HepG2 (cell line): Measurements from ENCODE around the gene NEDD8. TPM values are rescaled to one million over a fixed set of nuclear protein-coding genes. Genes with fewer than 3 reads are reported as not detected.

Experiments used
- ATAC-seq: fragments of 200-7000 bp; cut with Tn5 transposase; 3 replicates; pipeline ENCODE4 v1.9.1; 2020; ENCODE audit warnings: mild to moderate bottlenecking, moderate library complexity
- BruUV-seq: library from RNA; stranded (reverse); fragments of 400-500 nt; replicated peaks from 2 replicates; lab custom pipeline; 2021; lab: Mats Ljungman, UMichigan
- CTCF ChIA-PET: fragments of 300-600 bp; formaldehyde crosslinking; extraction: SDS; loops from one replicate; lab custom pipeline; 2021; ENCODE audit warnings: low total read pairs, inconsistent platforms, low intra/inter-chr PET ratio; lab: Yijun Ruan, JAX
- POLR2A ChIA-PET: fragments of 350-600 bp; sonication (Branson Sonifier 250); formaldehyde crosslinking; loops from one replicate; lab custom pipeline; 2020; ENCODE audit warnings: antibody characterized with exemption, inconsistent platforms; lab: Yijun Ruan, JAX
- DNase-seq: peaks from one replicate; pipeline ENCODE4 v3.0.0-alpha.2; 2015; ENCODE audit warnings: low spot score
- FAIRE-seq: peaks from 3 replicates; lab custom pipeline; 2011; peaks lifted over from hg19 to GRCh38; lab: Jason Lieb, UNC
- H2AFZ ChIP-seq: one replicate; pipeline ENCODE4 v1.6.1; 2011; ENCODE audit warnings: low read length, inconsistent platforms
- H3K27ac ChIP-seq: fragments of 300-600 bp; 3 replicates; pipeline ENCODE4 v1.8.0; 2011; ENCODE audit warnings: mixed run types, mild to moderate bottlenecking, mixed read lengths, low read length, inconsistent platforms; ENCODE audit not compliant: insufficient read depth; ENCODE audit errors: extremely low read length
- H3K27me3 ChIP-seq, 2 experiments: fragments of 200-600 bp in 1 of 2; 2 replicates in 1 of 2; 3 replicates in 1 of 2; pipeline versions ENCODE4 v1.6.0 to v1.8.0; 2011; ENCODE audit warnings: low read length in 2 of 2, mild to moderate bottlenecking in 2 of 2, moderate library complexity in 2 of 2, inconsistent platforms in 1 of 2; ENCODE audit not compliant: insufficient read depth in 2 of 2, control insufficient read depth in 1 of 2
- H3K36me3 ChIP-seq, 2 experiments: fragments of 200-600 bp in 1 of 2; replicated peaks in 1 of 2; 2 replicates in 1 of 2; 3 replicates in 1 of 2; pipeline versions ENCODE4 v1.5.1 to v1.8.0; 2011; ENCODE audit warnings: low read length in 2 of 2, inconsistent platforms in 1 of 2; ENCODE audit not compliant: insufficient read depth in 2 of 2, control insufficient read depth in 1 of 2
- H3K4me1 ChIP-seq: 2 replicates; pipeline ENCODE4 v1.5.1; 2012; ENCODE audit warnings: low read length, inconsistent platforms; ENCODE audit not compliant: insufficient read depth
- H3K4me2 ChIP-seq: 2 replicates; pipeline ENCODE4 v1.6.0; 2011; ENCODE audit warnings: low read depth, low read length, inconsistent platforms
- H3K4me3 ChIP-seq, 3 experiments: fragments of 200-600 bp in 1 of 3; sonication (generic), shearing (Covaris generic) in 1 of 3; replicated peaks in 1 of 3; 2 replicates each; pipeline ENCODE4 v1.5.1; 2011 to 2016; ENCODE audit warnings: low read length in 3 of 3, inconsistent platforms in 2 of 3, low read depth in 2 of 3, mild to moderate bottlenecking in 2 of 3, control low read depth in 1 of 3, mixed read lengths in 1 of 3; ENCODE audit not compliant: insufficient read depth in 1 of 3
- H3K79me2 ChIP-seq: one replicate; pipeline ENCODE4 v1.6.1; 2011; ENCODE audit warnings: low read length, inconsistent platforms; ENCODE audit not compliant: insufficient read depth
- H3K9ac ChIP-seq: 2 replicates; pipeline ENCODE4 v1.6.0; 2011; ENCODE audit warnings: mild to moderate bottlenecking, low read depth, low read length, inconsistent platforms; ENCODE audit not compliant: insufficient read depth
- H3K9me3 ChIP-seq: 2 replicates; pipeline ENCODE4 v1.5.1; 2012; ENCODE audit warnings: mild to moderate bottlenecking, low read length
- H4K20me1 ChIP-seq: 2 replicates; pipeline ENCODE4 v1.6.0; 2011; ENCODE audit warnings: inconsistent platforms, mild to moderate bottlenecking, low read length, moderate library complexity; ENCODE audit not compliant: insufficient read depth
- AFF4 ChIP-seq: sonication (generic); formaldehyde crosslinking; IDR thresholded peaks from 2 replicates; pipeline ENCODE4 v1.4.0; 2020; ENCODE audit warnings: missing genetic modification reagents
- HMGA1 ChIP-seq: sonication (generic); formaldehyde crosslinking; conservative IDR thresholded peaks from 2 replicates; pipeline ENCODE4 v1.4.0; 2020; ENCODE audit warnings: missing genetic modification reagents
- NKX3-1 ChIP-seq: sonication (generic); formaldehyde crosslinking; IDR thresholded peaks from 2 replicates; pipeline ENCODE4 v1.5.0; 2020; ENCODE audit warnings: missing genetic modification reagents
- ZFP41 ChIP-seq: sonication (generic); formaldehyde crosslinking; IDR thresholded peaks from 2 replicates; pipeline ENCODE4 v1.4.0; 2020; ENCODE audit warnings: mild to moderate bottlenecking, missing genetic modification reagents, borderline replicate concordance
- ZNF121 ChIP-seq: sonication (generic); formaldehyde crosslinking; IDR thresholded peaks from 2 replicates; pipeline ENCODE4 v1.5.0; 2020; ENCODE audit warnings: mild to moderate bottlenecking, missing genetic modification reagents
- ZNF18 ChIP-seq: sonication (generic); formaldehyde crosslinking; IDR thresholded peaks from 2 replicates; pipeline ENCODE4 v1.8.0; 2022; ENCODE audit warnings: mild to moderate bottlenecking, missing genetic modification reagents; ENCODE audit not compliant: insufficient replicate concordance
- ZNF230 ChIP-seq: sonication (generic); formaldehyde crosslinking; IDR thresholded peaks from 2 replicates; pipeline ENCODE4 v1.4.0; 2020; ENCODE audit warnings: mild to moderate bottlenecking, missing genetic modification reagents
- ZNF512 ChIP-seq: sonication (generic); formaldehyde crosslinking; IDR thresholded peaks from 2 replicates; pipeline ENCODE4 v1.4.0; 2020; ENCODE audit warnings: mild to moderate bottlenecking, missing genetic modification reagents
- ZNF766 ChIP-seq: sonication (generic); formaldehyde crosslinking; IDR thresholded peaks from 2 replicates; pipeline ENCODE4 v1.5.0; 2020; ENCODE audit warnings: missing genetic modification reagents, borderline replicate concordance
- ZNF770 ChIP-seq: sonication (generic); formaldehyde crosslinking; IDR thresholded peaks from 2 replicates; pipeline ENCODE4 v1.5.0; 2020; ENCODE audit warnings: mild to moderate bottlenecking, missing genetic modification reagents
- ZNF790 ChIP-seq: sonication (generic); formaldehyde crosslinking; IDR thresholded peaks from 2 replicates; pipeline ENCODE4 v1.8.0; 2022; ENCODE audit warnings: missing genetic modification reagents, mild to moderate bottlenecking, borderline replicate concordance
- ZNF878 ChIP-seq: sonication (generic); formaldehyde crosslinking; IDR thresholded peaks from 2 replicates; pipeline ENCODE4 v1.8.1; 2023; ENCODE audit warnings: mild to moderate bottlenecking, missing genetic modification reagents, moderate library complexity
- whole genome bisulfite sequencing: methylation state at CpG from one replicate; pipeline ENCODE4 v1.1.6; 2017; ENCODE audit warnings: low lambda C conversion rate; 5-methylcytosine and 5-hydroxymethylcytosine counted together
- in situ Hi-C: cut with HindIII; loops from 2 replicates; pipeline ENCODE4 v1.10.0; 2017; ENCODE audit warnings: low pct_unique_long_range_greater_than_20kb; ENCODE audit not compliant: extremely low pct_ligation_motif_present
- intact Hi-C: fragments of 100-400 bp; cut with micrococcal nuclease; formaldehyde crosslinking; loops from one replicate; pipeline ENCODE4 v1.10.0; 2022; ENCODE audit not compliant: unreplicated experiment
- polyA plus RNA-seq, 8 experiments: library from polyadenylated mRNA; depleted of rRNA in 3 of 8; stranded (reverse) in 7 of 8; unstranded in 1 of 8; fragments of >200 nt; fragmentation: Illumina TruSeq in 4 of 8; extraction: Trizol in 4 of 8; gene quantifications; 2 replicates each; pipeline versions ENCODE4 v1.2.1 to v1.2.3, GENCODE V29; 2011 to 2016; ENCODE audit warnings: low read depth in 4 of 8, missing spikeins in 1 of 8, mixed read lengths in 1 of 8; ENCODE audit not compliant: insufficient read depth in 1 of 8
- total RNA-seq, 5 experiments: library from RNA; depleted of rRNA; stranded (reverse); fragments of >200 nt; fragmentation: Illumina TruSeq; extraction: Trizol; gene quantifications; 2 replicates each; pipeline ENCODE4 v1.2.3, GENCODE V29; 2016; ENCODE audit warnings: low read depth in 1 of 5

Gene NEDD8
- total and polyA plus RNA-seq, 2 of the 13 experiments (the other 11 are each of a cell fraction or from before 2014, with no cell fraction given), result 535 to 713 TPM

GRCh38 chr14:24212924-24213865 lies 19.0 kb downstream of the NEDD8 start, which contains the start of gene CHMP4A:
TSS of gene CHMP4A (minus strand) at chr14:24213488. CDS start at chr14:24213439, 49 bp downstream.
- no peaks in the 10 kb centered on the region for H3K9me3 ChIP-seq
- ChIA-PET CTCF (interaction anchor here (1.3 to 2.1 kb wide), 2 partner anchors 84 to 86 kb away, joined by 4 to 9 read pairs; partner anchors contain the start of genes DHRS1 and NOP9), POLR2A (interaction anchor here (0.5 to 8.1 kb wide), 50 partner anchors 9 to 1235 kb away, joined by 3 to 230 read pairs (median 8); partner anchors contain the start of genes CBLN3, CIDEB, DCAF11 and DHRS1)
- in situ Hi-C loops, result no loop called here
- BruUV-seq, result no TSS peak
- H3K4me3 ChIP-seq, result peak within 1 kb of the TSS; percentile 71 to 98 (median 87)
- WGBS, result under 1% methylated on average over 53 of the region's 53 CpGs
- peaks cover 2% of the 10 kb centered on the region for H3K79me2 ChIP-seq
- H4K20me1 ChIP-seq, result no peaks in the 10 kb centered on the region
- intact Hi-C loops, result loop anchor here (1.0 kb wide), 3 partner anchors 17 to 72 kb away; partner anchors contain the start of genes EMC9 and IRF9
- H2AFZ ChIP-seq, result peak within 1 kb of the TSS; percentile 12
- H3K4me1 ChIP-seq, result peaks cover 39% of the 10 kb centered on the region
- FAIRE-seq (peak; percentile 91), ATAC-seq (peak; percentile 91), DNase-seq (peak; percentile 100)
- H3K27ac ChIP-seq, result peak within 1 kb of the TSS; percentile 85
- no peaks in the 10 kb centered on the region; a peak in 1 of 5 replicates for H3K27me3 ChIP-seq
- peak within 1 kb of the TSS; percentile 93 for H3K4me2 ChIP-seq
- peak within 1 kb of the TSS; percentile 94 for H3K9ac ChIP-seq
- peaks cover 22 to 36% of the 10 kb centered on the region in 2 experiments for H3K36me3 ChIP-seq
- peak; percentile 84 for TF ChIP-seq AFF4
- peak; percentile 99 for TF ChIP-seq ZNF230 (CRISPR knock-in tag)
- peak; percentile 98 for TF ChIP-seq ZNF766 (CRISPR knock-in tag)
- peak; percentile 7 for TF ChIP-seq ZNF18 (CRISPR knock-in tag)
- peak; percentile 84 for TF ChIP-seq NKX3-1 (CRISPR knock-in tag)
- TF ChIP-seq HMGA1 (CRISPR knock-in tag), result no peak
- no peak for TF ChIP-seq ZNF878 (CRISPR knock-in tag)
- TF ChIP-seq ZNF790, result 0 out of 2 replicates have a peak, but pooled peaks have one; percentile 19
- peak; percentile 48; the same call in 1 of the 2 replicates for TF ChIP-seq ZNF512 (CRISPR knock-in tag)
- TF ChIP-seq ZNF770, result peak; percentile 61; the same call in 1 of the 2 replicates
- TF ChIP-seq ZFP41 (CRISPR knock-in tag), result peak; percentile 94
- TF ChIP-seq ZNF121 (CRISPR knock-in tag), result peak; percentile 42; the same call in 1 of the 2 replicates
